ENCODE measurements around the gene OGDH. TPM values are rescaled to one million over a fixed set of nuclear protein-coding genes. Genes with fewer than 3 reads are reported as not detected.
"Not testable (repeated sequence)": the region's sequence is repeated elsewhere in the genome, so short reads cannot be mapped to it uniquely, and the experiment has no call there.

The OGDH gene
- total RNA-seq, 1 donor from 2014 or later, result 157 TPM

DNA sequence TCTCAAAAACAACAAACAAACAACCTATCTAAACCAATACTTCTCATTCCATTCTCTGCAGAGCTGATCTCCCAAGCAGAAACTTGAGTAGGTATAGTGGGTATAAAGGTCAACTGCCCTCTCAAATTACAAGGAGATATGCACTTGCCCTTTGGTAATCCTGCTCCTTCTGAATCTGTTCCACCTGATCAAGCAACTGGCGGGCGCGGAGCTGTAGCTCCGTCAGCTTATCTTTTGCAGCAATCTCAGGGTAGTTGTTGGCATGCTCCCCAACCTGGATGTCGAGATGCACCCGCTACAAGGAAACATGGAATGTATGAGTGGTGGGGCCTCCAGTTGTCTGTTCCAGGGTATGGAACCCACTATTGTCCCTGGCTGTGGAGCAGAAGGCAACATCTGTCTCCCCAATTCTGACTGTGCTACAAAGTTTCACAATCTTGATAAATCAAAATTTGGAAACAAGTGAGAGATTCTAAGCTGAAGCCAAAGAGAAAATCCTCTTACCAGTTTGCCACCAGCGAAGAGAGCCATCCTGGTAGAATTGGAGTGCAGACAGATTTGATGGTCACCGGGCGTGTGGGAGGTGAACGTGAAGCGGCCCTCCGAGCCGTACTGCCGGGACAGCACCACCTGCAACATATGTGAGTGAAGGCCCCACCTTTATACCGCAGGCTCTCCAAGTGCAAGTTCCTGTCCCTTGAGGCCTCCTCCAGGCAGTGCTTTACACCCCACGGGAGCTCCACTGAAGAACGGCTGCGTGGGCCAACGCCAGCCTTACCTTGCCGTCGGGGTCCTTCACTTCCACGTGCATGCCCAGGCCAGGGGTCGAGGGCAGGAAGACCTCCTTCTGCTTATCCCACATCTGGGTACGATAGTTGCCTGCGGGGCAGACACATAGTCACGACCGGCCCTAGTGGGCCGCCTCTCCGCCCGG, 25.2 kb upstream of the OGDH start:
- peak; percentile 21 for DNase-seq (ENCODE audit: low read depth)

GRCh38 chr7:44581879-44582603, 24.4 kb upstream of the OGDH start, which contains the start of gene TMED4:
Gene TMED4 (minus strand): TSS chr7:44582231. CDS start chr7:44582206, 25 bp downstream.
- DNase-seq (ENCODE audit: low read depth), result peak; percentile 95

DNA sequence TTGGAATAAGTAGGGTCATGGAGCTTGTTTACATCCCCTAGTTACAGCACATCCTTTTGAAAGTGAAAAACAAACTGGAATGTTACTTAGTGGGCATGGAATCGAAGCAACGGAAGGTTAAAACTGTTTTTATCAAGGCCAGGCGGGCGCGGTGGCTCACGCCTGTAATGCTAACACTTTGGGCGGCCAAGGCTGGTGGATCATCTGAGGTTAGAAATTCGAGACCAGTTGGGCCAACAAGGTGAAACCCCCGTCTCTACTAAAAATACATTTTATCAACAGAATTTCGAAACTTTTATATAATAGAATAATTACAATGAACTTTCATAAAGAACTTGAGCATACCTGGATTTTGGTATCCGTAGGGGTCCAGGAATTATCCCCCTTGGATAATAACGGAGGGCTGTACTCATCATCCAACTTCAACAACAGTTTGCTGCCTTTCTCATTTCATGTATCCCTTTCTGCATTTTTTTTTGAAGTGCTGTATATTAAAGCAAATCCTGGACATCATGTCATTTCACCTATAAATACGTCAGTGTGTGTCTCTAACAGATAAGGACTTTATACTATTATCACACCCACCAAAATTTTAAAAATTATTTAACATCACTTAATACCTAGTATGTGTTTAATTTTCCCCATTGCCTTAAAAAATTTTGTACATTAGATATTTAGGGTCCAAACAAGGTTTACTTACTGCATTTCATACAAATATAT, 23.1 kb upstream of the OGDH start:
- DNase-seq (ENCODE audit: low read depth), result no peak

DNA sequence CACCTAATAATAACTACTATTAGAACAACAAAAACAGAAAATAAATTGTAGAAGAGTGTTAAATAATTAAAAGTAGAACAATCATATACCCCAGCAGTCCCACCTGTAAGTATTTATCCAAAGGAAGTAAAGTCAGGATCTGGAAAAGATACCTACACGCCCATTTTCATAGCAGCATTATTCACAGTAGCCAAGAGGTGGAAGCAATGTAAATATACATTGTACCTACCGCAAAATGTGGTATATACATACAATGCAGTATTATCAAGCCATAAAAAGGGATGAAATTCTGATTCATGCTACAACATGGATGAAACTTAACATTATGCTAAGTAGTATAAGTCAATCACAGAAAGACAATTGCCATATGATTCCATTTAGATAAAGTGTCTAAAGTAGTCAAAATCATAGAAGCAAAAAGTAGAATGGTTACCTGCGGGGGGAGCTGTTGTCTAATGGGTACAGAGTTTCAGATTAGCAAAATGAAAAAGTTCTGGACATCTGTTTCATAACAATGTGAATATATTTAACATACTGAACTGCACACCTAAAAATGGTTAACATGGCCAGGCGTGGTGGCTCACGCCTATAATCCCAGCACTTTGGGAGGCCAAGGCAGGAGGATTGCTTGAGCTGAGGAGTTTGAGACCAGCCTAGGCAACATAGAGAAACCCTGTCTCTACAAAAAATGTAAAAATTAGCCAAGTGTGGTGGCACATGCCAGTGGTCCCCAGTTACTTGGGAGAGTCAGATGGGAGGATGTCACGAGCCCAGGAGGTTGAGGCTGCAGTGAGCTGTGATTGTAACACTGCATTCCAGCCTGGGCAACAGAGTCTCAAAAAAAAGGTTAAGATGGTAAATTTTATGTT, 18.4 kb upstream of the OGDH start:
- DNase-seq (ENCODE audit: low read depth), result peak; percentile 57

DNA sequence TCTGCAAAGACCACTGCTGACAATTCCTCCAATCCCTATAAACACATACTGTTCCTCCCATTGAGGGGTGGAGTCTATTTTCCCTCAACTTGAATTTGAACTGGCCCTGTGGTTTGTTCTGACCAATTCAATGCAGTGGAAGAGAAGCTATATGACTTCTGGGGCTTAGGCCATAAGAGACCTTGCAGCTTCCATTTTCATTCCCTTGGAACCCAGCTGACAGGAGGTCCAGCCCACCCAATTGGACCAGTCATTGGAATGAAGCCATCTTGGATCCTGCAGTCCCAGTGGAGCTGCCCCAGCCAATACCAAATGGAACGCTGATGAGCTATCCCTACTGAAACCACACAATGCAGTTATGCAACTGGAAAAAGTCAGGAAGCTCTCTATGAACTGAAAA, 15.5 kb upstream of the OGDH start:
- DNase-seq (ENCODE audit: low read depth), result no peak

- peak; percentile 88 for DNase-seq (ENCODE audit: low read depth)
Observed at GRCh38 chr7:44595934-44596635, 10.3 kb upstream of the OGDH start.

DNA sequence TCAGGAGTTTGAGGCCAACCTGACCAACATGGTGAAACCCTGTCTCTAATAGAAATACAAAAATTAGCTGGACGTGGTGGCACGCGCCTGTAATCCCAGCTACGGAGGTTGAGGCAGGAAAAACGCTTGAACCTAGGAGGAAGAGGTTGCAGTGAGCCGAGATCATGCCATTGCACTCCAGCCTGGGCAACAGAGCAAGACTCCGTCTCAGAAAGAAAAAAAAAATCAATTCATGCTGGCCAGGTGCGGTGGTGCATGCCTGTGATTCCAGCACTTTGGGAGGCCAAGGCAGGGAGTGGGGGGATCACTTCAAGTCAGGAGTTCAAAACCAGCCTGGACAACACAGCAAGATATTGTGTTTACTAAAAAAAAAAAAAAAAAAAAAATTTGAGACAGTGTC, 9.2 kb upstream of the OGDH start:
- DNase-seq (ENCODE audit: low read depth), result not testable (repeated sequence)

GRCh38 chr7:44599222-44599621, 7.2 kb upstream of the OGDH start:
- no peak for DNase-seq (ENCODE audit: low read depth)

DNA sequence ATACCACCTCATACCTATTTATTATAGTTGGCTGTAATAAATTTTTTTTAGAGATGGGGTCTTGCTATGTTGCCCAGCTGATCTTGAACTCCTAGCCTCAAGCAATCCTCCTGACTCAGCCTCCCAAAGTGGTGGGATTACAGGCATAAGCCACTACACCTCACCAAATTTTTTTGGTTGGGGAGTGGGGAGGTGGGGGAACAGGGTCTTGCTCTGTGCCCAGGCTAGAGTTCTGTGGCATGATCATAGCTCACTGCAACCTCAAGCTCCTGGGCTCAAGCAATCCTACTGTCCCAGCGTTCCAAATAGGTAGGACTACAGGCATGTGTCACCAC, 3.9 kb upstream of the OGDH start:
- no peak for DNase-seq (ENCODE audit: low read depth)

DNA sequence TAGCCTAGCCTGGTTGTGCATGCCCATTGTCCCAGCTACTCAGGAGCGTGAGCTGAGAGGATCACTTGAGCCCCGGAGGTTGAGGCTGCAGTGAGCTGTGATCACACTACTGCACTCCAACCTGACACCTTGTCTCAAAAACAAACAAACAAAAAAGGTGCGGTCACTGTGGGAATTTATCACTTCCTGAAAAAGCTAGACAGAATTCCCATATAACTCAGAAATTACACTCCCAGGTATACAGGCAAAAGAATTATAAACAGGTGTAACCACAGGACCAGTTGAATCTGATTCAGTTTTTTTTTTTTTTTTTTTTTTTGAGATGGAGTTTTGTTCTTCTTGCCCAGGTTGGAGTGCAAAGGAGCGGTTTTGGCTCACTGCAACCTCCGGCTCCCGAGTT, 3.2 kb upstream of the OGDH start:
- no peak for DNase-seq (ENCODE audit: low read depth)

DNA sequence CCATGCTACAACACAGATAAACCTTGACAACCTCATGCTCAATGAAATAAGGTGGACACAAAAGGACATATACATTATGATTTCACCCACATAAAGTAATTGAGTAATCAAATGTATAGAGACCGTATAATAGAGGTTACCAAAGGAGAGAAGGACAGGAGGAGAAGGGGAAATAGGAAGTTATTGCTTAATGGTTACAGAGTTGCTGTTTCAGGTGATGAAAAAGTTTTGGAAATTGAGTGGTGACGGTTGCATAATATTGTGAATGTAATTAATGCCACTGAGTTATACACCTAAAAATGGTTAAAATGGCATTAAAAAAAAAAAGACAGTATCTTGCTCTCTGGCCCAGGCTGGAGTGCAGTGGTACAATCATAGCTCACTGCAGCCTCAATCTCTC, 1.5 kb upstream of the OGDH start:
- no peak for DNase-seq (ENCODE audit: low read depth)

DNA sequence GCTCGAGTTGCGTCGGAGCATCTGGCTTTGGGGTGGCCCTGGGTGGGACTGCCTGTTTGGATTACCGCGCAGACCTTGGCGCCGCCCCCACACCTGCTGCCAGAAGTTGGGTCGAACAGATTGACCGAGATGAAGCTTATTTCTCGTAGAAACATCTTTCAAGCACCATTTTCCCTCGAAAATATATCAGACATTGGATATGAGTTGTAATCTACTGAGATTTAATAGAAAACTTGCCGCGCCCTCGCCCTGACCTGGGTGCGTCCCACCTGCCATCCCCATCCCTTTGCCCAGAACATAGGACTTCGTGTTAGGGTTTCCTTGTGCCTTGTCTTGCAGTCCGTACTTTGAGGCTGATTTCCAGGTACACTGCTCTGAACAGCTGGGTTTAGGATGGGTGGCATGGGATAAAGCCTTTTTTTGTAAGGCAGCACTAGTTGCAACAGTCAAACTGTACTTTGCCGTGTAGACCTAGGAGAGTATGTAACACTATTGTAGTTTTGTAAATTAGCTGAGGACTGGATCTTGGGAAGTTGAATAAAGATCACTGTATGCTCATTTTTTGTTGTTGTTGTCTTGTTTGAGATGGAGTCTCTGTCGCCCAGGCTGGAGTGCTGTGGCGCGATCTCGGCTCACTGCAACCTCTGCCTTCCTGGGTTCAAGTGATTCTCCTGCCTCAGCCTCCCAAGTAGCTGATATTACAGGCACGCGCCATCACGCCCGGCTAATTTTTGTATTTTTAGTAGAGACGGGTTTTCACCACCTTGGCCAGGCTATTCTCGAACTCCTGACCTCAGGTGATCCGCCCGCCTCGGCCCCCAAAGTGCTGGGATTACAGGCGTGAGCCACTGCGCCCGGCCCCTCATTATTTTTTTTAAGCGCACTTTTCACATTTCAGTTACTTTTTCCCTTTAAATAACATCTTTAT, 978 bp downstream of the OGDH start:
- no peak for DNase-seq (ENCODE audit: low read depth)

GRCh38 chr7:44608916-44609648, 2.7 kb downstream of the OGDH start:
- peak; percentile 27 for DNase-seq (ENCODE audit: low read depth)

DNA sequence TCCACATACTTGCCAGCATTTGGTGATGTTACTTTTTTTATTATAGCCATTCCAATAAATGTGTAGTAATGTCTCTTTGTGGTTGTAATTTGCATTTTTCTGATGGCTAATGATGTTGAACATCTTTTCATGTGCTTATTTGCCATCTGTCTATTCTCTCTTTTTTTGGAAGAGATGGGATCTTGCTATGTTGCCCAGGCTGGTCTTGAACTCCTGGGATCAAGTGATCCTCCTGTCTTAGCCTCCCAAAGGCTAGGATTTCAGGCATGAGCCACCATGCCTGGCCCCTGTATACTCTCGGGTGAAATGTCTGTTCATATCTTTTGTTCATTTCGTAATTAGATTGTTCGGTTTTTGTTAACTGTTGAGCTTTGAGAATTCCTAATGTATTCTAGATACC, 3.4 kb downstream of the OGDH start:
- DNase-seq (ENCODE audit: low read depth), result no peak

DNA sequence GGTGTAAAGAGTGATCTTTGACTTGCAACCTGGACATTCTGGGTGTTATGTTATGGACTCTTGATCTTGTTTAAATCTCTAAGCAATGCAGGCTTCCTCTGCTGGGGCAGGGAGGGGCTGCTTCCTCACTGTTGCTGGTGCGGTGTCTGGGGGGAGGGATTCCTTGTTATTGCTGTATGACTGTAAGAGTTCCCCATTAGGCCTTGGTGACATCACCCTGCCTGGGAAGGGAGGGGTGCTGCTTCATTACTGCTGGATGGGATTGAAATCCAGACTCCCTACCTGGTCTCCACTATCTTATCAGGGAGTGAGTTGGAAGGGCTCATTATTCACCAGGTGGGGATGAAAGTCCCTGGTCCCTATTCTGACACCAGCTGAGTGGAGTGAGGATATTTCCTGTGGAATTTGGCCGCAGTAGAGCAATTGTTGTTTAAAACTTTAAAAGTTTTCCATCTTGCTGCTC, 8.8 kb downstream of the OGDH start:
- peak; percentile 43 for DNase-seq (ENCODE audit: low read depth)

GRCh38 chr7:44615793-44616192, 9.4 kb downstream of the OGDH start:
- DNase-seq (ENCODE audit: low read depth), result no peak

DNA sequence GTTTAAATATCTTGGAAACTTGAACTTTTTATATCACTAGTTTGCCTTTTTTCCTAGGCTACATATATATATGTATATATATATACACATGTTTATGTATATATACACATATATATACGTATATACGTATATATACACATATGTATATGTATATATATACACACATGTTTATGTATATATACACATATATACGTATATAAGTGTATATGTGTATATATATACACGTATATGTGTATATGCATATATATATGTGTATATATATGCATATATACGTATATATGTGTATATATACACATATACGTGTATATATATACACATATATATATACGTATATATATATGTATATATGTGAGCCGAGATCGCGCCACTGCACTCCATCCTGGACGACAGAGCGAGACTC, 10.1 kb downstream of the OGDH start:
- no peak for DNase-seq (ENCODE audit: low read depth)

- DNase-seq (ENCODE audit: low read depth), result peak; percentile 76
Observed at GRCh38 chr7:44617225-44617890, 10.9 kb downstream of the OGDH start.
